ENCODE data around the gene RABGAP1L.

RABGAP1L gene

GRCh38 chr1:174998569-174999215 is 839.4 kb downstream of the RABGAP1L start:
- Histone ChIP-seq H3K4me3 (ENCODE audit: low read length in 2 of 2) (peak overlapping the region; percentile 70 to 80), H3K9ac (ENCODE audit: low read depth, low read length, poor library complexity) (peak overlapping the region; percentile 63), H2BK120ac (ENCODE audit: low read depth, low read length) (no peak overlapping the region), H2BK5ac (ENCODE audit: low read length) (peak overlapping the region; percentile 43), H3K14ac (ENCODE audit: low read length) (no peak overlapping the region), H3K4me2 (ENCODE audit: insufficient read depth, low read length, poor library complexity, severe bottlenecking) (peak overlapping the region; percentile 67), H3K27ac (replicated peaks; ENCODE audit: low read length) (peak overlapping the region; percentile 84), H2BK12ac (ENCODE audit: low read length) (no peak overlapping the region), H2AFZ (ENCODE audit: low read length) (peak overlapping the region; percentile 87), H4K91ac (ENCODE audit: low read depth, low read length, poor library complexity) (no peak overlapping the region), H3K18ac (ENCODE audit: low read length) (peak overlapping the region; percentile 82), H3K36me3 (replicated peaks in 1 of 2; ENCODE audit: control insufficient read depth in 2 of 2, insufficient read depth in 2 of 2, low read length in 2 of 2) (peaks cover 0 to 10% of the 10 kb centered on the region in 2 donors), H3K4ac (ENCODE audit: low read length) (peak overlapping the region; percentile 24), H2AK5ac (ENCODE audit: low read depth, low read length) (no peak overlapping the region), H4K8ac (ENCODE audit: low read depth, low read length) (no peak overlapping the region), H3K23ac (ENCODE audit: low read depth, low read length, poor library complexity) (peak overlapping the region; percentile 81), H2BK15ac (ENCODE audit: low read length) (no peak overlapping the region), H3K27me3 (ENCODE audit: control insufficient read depth in 3 of 3, insufficient read depth in 3 of 3, low read depth in 1 of 3, low read length in 3 of 3) (no peaks in the 10 kb centered on the region), H3K4me1 (ENCODE audit: control insufficient read depth in 2 of 2, insufficient read depth in 1 of 2, low read depth in 1 of 2, low read length in 2 of 2) (peaks cover 0 to 7% of the 10 kb centered on the region in 2 donors), H3K79me1 (ENCODE audit: low read depth, low read length) (peaks cover 8% of the 10 kb centered on the region), H3K9me3 (replicated peaks in 1 of 2; ENCODE audit: control insufficient read depth in 2 of 2, insufficient read depth in 1 of 2, low read depth in 1 of 2, low read length in 2 of 2) (no peaks in the 10 kb centered on the region)
- WGBS, 2 donors (ENCODE audit: extremely low coverage in 2 of 2, insufficient read length in 2 of 2, insufficient replicate concordance in 1 of 2): no CpG with 5 or more reads among the region's 19 CpGs
- peak; percentile 59 for DNase-seq (ENCODE audit: low spot score)

GRCh38 chr1:174999216-174999935 is 840.1 kb downstream of the RABGAP1L start:
- Histone ChIP-seq H2AFZ (ENCODE audit: low read length) (peak overlapping the region; percentile 90), H3K4ac (ENCODE audit: low read length) (no peak overlapping the region), H3K18ac (ENCODE audit: low read length) (peak overlapping the region; percentile 82), H3K4me3 (ENCODE audit: low read length in 2 of 2) (peak overlapping the region; percentile 70 to 80), H3K27ac (replicated peaks; ENCODE audit: low read length) (peak overlapping the region; percentile 84), H2BK15ac (ENCODE audit: low read length) (no peak overlapping the region), H3K36me3 (replicated peaks in 1 of 2; ENCODE audit: control insufficient read depth in 2 of 2, insufficient read depth in 2 of 2, low read length in 2 of 2) (peaks cover 0 to 16% of the 10 kb centered on the region in 2 donors), H3K79me1 (ENCODE audit: low read depth, low read length) (peaks cover 8% of the 10 kb centered on the region), H3K4me1 (ENCODE audit: control insufficient read depth in 2 of 2, insufficient read depth in 1 of 2, low read depth in 1 of 2, low read length in 2 of 2) (peaks cover 0 to 7% of the 10 kb centered on the region in 2 donors), H3K9me3 (replicated peaks in 1 of 2; ENCODE audit: control insufficient read depth in 2 of 2, insufficient read depth in 1 of 2, low read depth in 1 of 2, low read length in 2 of 2) (no peaks in the 10 kb centered on the region), H2BK120ac (ENCODE audit: low read depth, low read length) (no peak overlapping the region), H4K8ac (ENCODE audit: low read depth, low read length) (no peak overlapping the region), H3K23ac (ENCODE audit: low read depth, low read length, poor library complexity) (peak overlapping the region; percentile 98), H3K9ac (ENCODE audit: low read depth, low read length, poor library complexity) (peak overlapping the region; percentile 99), H4K91ac (ENCODE audit: low read depth, low read length, poor library complexity) (no peak overlapping the region), H2BK12ac (ENCODE audit: low read length) (no peak overlapping the region), H2BK5ac (ENCODE audit: low read length) (peak overlapping the region; percentile 96), H3K4me2 (ENCODE audit: insufficient read depth, low read length, poor library complexity, severe bottlenecking) (peak overlapping the region; percentile 67), H3K27me3 (ENCODE audit: control insufficient read depth in 3 of 3, insufficient read depth in 3 of 3, low read depth in 1 of 3, low read length in 3 of 3) (no peaks in the 10 kb centered on the region), H3K14ac (ENCODE audit: low read length) (no peak overlapping the region), H2AK5ac (ENCODE audit: low read depth, low read length) (no peak overlapping the region)
- no CpG with 5 or more reads among the region's 58 CpGs for whole genome bisulfite sequencing, 2 donors (ENCODE audit: extremely low coverage in 2 of 2, insufficient read length in 2 of 2, insufficient replicate concordance in 1 of 2)
- DNase-seq (ENCODE audit: low spot score): peak; percentile 98

- H2BK5ac ChIP-seq (ENCODE audit: low read length): peak within 1 kb of the TSS; percentile 96
- H3K27me3 ChIP-seq (ENCODE audit: control insufficient read depth in 3 of 3, insufficient read depth in 3 of 3, low read depth in 1 of 3, low read length in 3 of 3): no peaks in the 10 kb centered on the region
- H2BK12ac ChIP-seq (ENCODE audit: low read length): peak within 1 kb of the TSS; percentile 88
- H4K8ac ChIP-seq (ENCODE audit: low read depth, low read length): no peak within 1 kb of the TSS
- H2AFZ ChIP-seq (ENCODE audit: low read length): peak within 1 kb of the TSS; percentile 90
- peak within 1 kb of the TSS; percentile 100 for H3K14ac ChIP-seq (ENCODE audit: low read length)
- peak within 1 kb of the TSS; percentile 94 for H3K4ac ChIP-seq (ENCODE audit: low read length)
- H3K36me3 ChIP-seq (replicated peaks in 1 of 2; ENCODE audit: control insufficient read depth in 2 of 2, insufficient read depth in 2 of 2, low read length in 2 of 2): peaks cover 3 to 23% of the 10 kb centered on the region in 2 donors
- H4K91ac ChIP-seq (ENCODE audit: low read depth, low read length, poor library complexity): no peak within 1 kb of the TSS
- peak within 1 kb of the TSS; percentile 86 for H3K27ac ChIP-seq (replicated peaks; ENCODE audit: low read length)
- DNase-seq (ENCODE audit: low spot score): no peak
- H3K4me1 ChIP-seq (ENCODE audit: control insufficient read depth in 2 of 2, insufficient read depth in 1 of 2, low read depth in 1 of 2, low read length in 2 of 2): peaks cover 0 to 7% of the 10 kb centered on the region in 2 donors
- H2BK120ac ChIP-seq (ENCODE audit: low read depth, low read length): no peak within 1 kb of the TSS
- no peaks in the 10 kb centered on the region for H3K9me3 ChIP-seq (replicated peaks in 1 of 2; ENCODE audit: control insufficient read depth in 2 of 2, insufficient read depth in 1 of 2, low read depth in 1 of 2, low read length in 2 of 2)
- H3K4me3 ChIP-seq (ENCODE audit: low read length in 2 of 2): peak within 1 kb of the TSS; percentile 70 to 99
- WGBS, 2 donors (ENCODE audit: extremely low coverage in 2 of 2, insufficient read length in 2 of 2, insufficient replicate concordance in 1 of 2): no CpG with 5 or more reads among the region's 71 CpGs
- peak within 1 kb of the TSS; percentile 99 for H3K18ac ChIP-seq (ENCODE audit: low read length)
- peak within 1 kb of the TSS; percentile 88 for H3K4me2 ChIP-seq (ENCODE audit: insufficient read depth, low read length, poor library complexity, severe bottlenecking)
- peaks cover 8% of the 10 kb centered on the region for H3K79me1 ChIP-seq (ENCODE audit: low read depth, low read length)
- peak within 1 kb of the TSS; percentile 93 for H2AK5ac ChIP-seq (ENCODE audit: low read depth, low read length)
- H3K9ac ChIP-seq (ENCODE audit: low read depth, low read length, poor library complexity): peak within 1 kb of the TSS; percentile 99
- peak within 1 kb of the TSS; percentile 92 for H2BK15ac ChIP-seq (ENCODE audit: low read length)
- peak within 1 kb of the TSS; percentile 98 for H3K23ac ChIP-seq (ENCODE audit: low read depth, low read length, poor library complexity)
Observed at GRCh38 chr1:174999936-175000696, 840.8 kb downstream of the RABGAP1L start, which contains the start of gene CACYBP. CACYBP (plus strand) TSS chr1:174999947; CDS start chr1:175000181, 234 bp downstream.

Measured in neuronal stem cell (in vitro differentiated cells).